Activated CD4-positive, alpha-beta T cell treated with anti-CD3 and anti-CD28 coated beads for 4 hours (primary cell): ENCODE measurements around the gene CCDC190.
"Not testable (repeated sequence)": the region's sequence is repeated elsewhere in the genome, so short reads cannot be mapped to it uniquely, and the experiment has no call there.

ENCODE experiments used
- DNase-seq, 2 donors: peaks; one replicate each; pipeline ENCODE4 v3.0.0-alpha.2; 2020

CCDC190 gene

GRCh38 chr1:162829268-162829667 lies 31.7 kb downstream of the CCDC190 start:
- DNase-seq: no peak

- DNase-seq: no peak
Measured at GRCh38 chr1:162823771-162824525, 37.0 kb downstream of the CCDC190 start.

DNA sequence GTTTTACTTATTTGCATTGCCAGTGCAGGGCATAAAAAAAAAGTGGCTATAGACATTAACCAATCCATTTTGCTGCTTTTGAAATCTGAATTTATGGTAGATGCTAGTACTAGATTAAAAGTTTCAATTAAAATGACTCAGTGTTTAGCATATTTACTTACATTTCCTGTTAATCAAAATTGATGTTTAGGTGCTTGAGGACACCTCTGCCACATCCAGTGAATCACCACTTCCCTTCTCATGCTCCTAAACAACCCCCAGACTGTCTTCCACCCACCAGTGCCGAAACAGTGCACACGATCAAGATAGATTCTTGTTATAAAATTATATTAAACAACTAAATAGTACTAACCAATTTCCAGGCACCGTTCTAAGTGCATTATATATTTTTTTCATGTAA lies 37.7 kb downstream of the CCDC190 start:
- DNase-seq: peak in 1 of 2 donors; percentile 5

GRCh38 chr1:162822391-162823200 lies 38.4 kb downstream of the CCDC190 start:
- no peak for DNase-seq

DNA sequence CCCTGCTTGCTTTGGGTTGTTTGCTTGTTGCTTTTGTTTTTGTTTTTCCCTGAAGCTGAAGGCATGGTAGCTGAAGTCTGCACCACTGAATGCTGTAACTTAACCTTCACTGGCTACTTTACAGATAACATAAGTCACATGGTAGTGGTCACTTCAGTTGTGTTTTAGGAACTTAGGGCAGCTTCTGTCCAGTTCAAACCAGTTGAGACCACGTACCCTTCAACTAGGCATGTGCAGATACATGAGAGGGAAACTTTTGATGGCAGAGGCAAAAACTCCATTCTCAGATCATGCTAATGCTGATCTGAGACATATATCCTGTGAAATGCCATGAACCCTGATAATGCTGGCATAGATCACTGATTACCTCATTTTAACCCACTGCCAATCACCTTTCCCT lies 42.3 kb downstream of the CCDC190 start:
- DNase-seq: not testable (repeated sequence)

- not testable (repeated sequence) for DNase-seq
Measured at GRCh38 chr1:162818136-162818535, 42.8 kb downstream of the CCDC190 start.

- DNase-seq: not testable (repeated sequence)
Measured at GRCh38 chr1:162812357-162812756, 48.6 kb downstream of the CCDC190 start.

DNA sequence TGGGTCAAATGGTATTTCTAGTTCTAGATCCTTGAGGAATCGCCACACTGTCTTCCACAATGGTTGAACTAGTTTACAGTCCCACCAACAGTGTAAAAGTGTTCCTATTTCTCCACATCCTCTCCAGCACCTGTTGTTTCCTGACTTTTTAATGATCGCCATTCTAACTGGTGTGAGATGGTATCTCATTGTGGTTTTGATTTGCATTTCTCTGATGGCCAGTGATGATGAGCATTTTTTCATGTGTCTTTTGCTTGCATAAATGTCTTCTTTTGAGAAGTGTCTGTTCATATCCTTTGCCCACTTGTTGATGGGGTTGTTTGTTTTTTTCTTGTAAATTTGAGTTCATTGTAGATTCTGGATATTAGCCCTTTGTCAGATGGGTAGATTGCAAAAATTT lies 53.5 kb downstream of the CCDC190 start:
- DNase-seq: not testable (repeated sequence)
